Ascending aorta (tissue), 2 donors: ENCODE measurements around the gene SREBF2. TPM values are rescaled to one million over a fixed set of nuclear protein-coding genes. Genes with fewer than 3 reads are reported as not detected.

Source experiments
- DNase-seq, 2 donors: peaks; one replicate each; pipeline ENCODE4 v3.0.0-alpha.2; 2019; ENCODE audit warnings: low spot score in 2 of 2
- H3K27ac ChIP-seq, 2 donors: fragments of 200-600 bp; sonication (generic); one replicate each; pipeline ENCODE4 v1.5.1; 2016 to 2017; ENCODE audit warnings: mild to moderate bottlenecking in 1 of 2
- H3K27me3 ChIP-seq: fragments of 200-600 bp; sonication (generic); one replicate; pipeline ENCODE4 v1.5.1; 2017
- H3K36me3 ChIP-seq, 2 donors: fragments of 200-600 bp; sonication (generic); one replicate each; pipeline ENCODE4 v1.5.1; 2016
- H3K4me1 ChIP-seq, 2 donors: fragments of 200-600 bp; sonication (generic); one replicate each; pipeline ENCODE4 v1.5.1; 2016 to 2017; ENCODE audit warnings: mild to moderate bottlenecking in 1 of 2
- H3K4me3 ChIP-seq, 2 donors: fragments of 200-600 bp; sonication (generic); one replicate each; pipeline ENCODE4 v1.5.1; 2016 to 2017; ENCODE audit warnings: mild to moderate bottlenecking in 1 of 2
- H3K9me3 ChIP-seq, 2 donors: fragments of 200-600 bp; sonication (generic); one replicate each; pipeline ENCODE4 v1.5.1; 2016
- intact Hi-C: fragments of 100-400 bp; cut with DNase I; formaldehyde crosslinking; loops from one replicate; pipeline ENCODE4 v1.15.1; 2023
- total RNA-seq: library from RNA; depleted of rRNA; stranded (reverse); fragments of >200 nt; gene quantifications from one replicate; pipeline ENCODE4 v1.1.0, GENCODE V29; 2016
- TF ChIP-seq, protein P1 (sequence below), 3 experiments: fragments of 200-600 bp in 2 of 3; fragments of 450-650 bp in 1 of 3; sonication (generic) in 2 of 3; IDR thresholded peaks; one replicate each; pipeline ENCODE4 v1.5.1; 2016 to 2019; ENCODE audit warnings: antibody characterized with exemption in 3 of 3, mild to moderate bottlenecking in 1 of 3, moderate library complexity in 1 of 3

SREBF2 gene
- total RNA-seq, 1 donor from 2014 or later = 46.1 TPM

DNA sequence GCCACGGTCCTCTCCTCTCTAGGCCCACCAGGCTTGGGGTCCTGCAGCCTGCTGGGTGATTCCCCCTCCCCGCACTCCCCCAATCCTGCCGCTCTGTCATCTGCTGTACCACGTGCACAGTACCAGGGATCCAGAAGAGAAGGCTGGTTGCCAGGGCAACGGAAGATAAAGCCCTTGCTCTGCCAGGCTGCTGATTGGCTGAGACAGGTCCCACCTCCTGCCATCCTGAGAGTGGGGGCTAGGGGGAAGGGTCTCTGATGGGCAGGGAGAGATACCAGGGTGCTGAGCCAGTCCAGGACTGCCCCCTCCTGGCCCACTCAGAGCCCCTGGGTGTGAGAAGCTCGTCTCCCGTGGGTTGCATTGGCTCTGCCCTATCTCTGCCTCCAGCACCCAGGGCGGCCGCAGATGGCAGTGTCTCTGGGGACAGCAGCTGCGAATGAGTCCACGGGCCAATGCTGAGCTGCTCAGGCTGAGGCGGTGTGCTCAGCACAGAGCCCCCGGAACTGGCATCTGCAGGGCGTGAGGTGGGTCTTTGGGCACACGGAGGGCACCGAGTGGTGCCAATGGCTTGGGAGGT lies 119.1 kb downstream of the SREBF2 start, which contains the start of gene SMIM45:
SMIM45 (plus strand) TSS at position 253 of the 577 bp plus-strand sequence.
- Histone ChIP-seq H3K4me1 (no peaks in the 10 kb centered on the region), H3K9me3 (no peaks in the 10 kb centered on the region), H3K4me3 (no peak within 1 kb of the TSS), H3K36me3 (no peaks in the 10 kb centered on the region), H3K27ac (no peak within 1 kb of the TSS), H3K27me3 (no peaks in the 10 kb centered on the region)
- TF ChIP-seq, protein P1, sequence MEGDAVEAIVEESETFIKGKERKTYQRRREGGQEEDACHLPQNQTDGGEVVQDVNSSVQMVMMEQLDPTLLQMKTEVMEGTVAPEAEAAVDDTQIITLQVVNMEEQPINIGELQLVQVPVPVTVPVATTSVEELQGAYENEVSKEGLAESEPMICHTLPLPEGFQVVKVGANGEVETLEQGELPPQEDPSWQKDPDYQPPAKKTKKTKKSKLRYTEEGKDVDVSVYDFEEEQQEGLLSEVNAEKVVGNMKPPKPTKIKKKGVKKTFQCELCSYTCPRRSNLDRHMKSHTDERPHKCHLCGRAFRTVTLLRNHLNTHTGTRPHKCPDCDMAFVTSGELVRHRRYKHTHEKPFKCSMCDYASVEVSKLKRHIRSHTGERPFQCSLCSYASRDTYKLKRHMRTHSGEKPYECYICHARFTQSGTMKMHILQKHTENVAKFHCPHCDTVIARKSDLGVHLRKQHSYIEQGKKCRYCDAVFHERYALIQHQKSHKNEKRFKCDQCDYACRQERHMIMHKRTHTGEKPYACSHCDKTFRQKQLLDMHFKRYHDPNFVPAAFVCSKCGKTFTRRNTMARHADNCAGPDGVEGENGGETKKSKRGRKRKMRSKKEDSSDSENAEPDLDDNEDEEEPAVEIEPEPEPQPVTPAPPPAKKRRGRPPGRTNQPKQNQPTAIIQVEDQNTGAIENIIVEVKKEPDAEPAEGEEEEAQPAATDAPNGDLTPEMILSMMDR (IDR thresholded peaks at IDR 0.05) = no peak
- no peak for DNase-seq
- intact Hi-C loops = no loop called here

DNA sequence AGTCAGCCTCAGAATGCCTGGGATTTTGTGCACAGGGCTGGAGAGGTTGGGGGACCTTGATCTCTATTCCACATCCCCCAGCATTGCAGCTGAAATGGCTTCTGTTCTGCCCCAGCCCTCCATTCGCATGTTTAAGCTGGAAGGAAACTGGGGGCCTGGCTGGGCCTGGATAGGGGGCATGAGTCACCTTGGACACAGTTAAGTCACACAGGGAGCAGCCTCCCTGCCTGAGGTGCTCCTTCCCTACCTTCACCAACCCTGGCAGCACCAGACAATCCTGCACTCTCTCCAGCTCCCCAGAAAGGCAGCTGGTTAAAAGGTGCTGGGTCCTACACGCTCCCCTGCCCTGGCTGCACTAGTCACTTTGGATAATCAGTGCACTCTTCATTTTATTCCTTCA lies 119.8 kb downstream of the SREBF2 start:
- Histone ChIP-seq H3K9me3 (no peaks in the 10 kb centered on the region), H3K4me1 (peaks cover 0 to 3% of the 10 kb centered on the region in 2 donors), H3K27me3 (no peaks in the 10 kb centered on the region), H3K4me3 (no peak overlapping the region), H3K36me3 (no peaks in the 10 kb centered on the region), H3K27ac (no peak overlapping the region)
- TF ChIP-seq, protein P1 (IDR thresholded peaks at IDR 0.05) = no peak
- intact Hi-C loops = no loop called here
- no peak for DNase-seq

Other genes with a start within 250 kb of the SREBF2 start
- 12.5 TPM for gene PMM1, start 243.3 kb upstream of the SREBF2 start, total RNA-seq
- gene DESI1, start 212.1 kb upstream of the SREBF2 start, total RNA-seq = 28.4 TPM
- gene XRCC6, start 211.8 kb upstream of the SREBF2 start, total RNA-seq = 89.7 TPM
- gene SNU13, start 144.2 kb upstream of the SREBF2 start, total RNA-seq = 111 TPM
- gene MEI1, start 133.6 kb upstream of the SREBF2 start, total RNA-seq = not detected
- gene CCDC134, start 32.4 kb upstream of the SREBF2 start, total RNA-seq = 6.4 TPM
- not detected for gene SHISA8, start 82.0 kb downstream of the SREBF2 start, total RNA-seq
- gene TNFRSF13C, start 93.7 kb downstream of the SREBF2 start, total RNA-seq = not detected
- not detected for gene CENPM, start 114.0 kb downstream of the SREBF2 start, total RNA-seq
- not detected for gene SEPTIN3, start 136.3 kb downstream of the SREBF2 start, total RNA-seq
- gene WBP2NL, start 165.7 kb downstream of the SREBF2 start, total RNA-seq = not detected
- 52.3 TPM for gene NAGA, start 237.7 kb downstream of the SREBF2 start, total RNA-seq
- 41.5 TPM for gene PHETA2, start 241.1 kb downstream of the SREBF2 start, total RNA-seq
- 1.3 TPM for gene SMDT1, start 246.6 kb downstream of the SREBF2 start, total RNA-seq